ENCODE results near the gene BTN2A1.

GRCh38 chr6:26441977-26442376, 15.8 kb upstream of the BTN2A1 start:
- TF ChIP-seq POLR2A (IDR thresholded peaks at IDR 0.05) (no peak), CTCF (IDR thresholded peaks at IDR 0.05) (no peak)

Data from transverse colon (tissue), 3 donors.